ENCODE measurements around the gene ZIC2.

ZIC2 gene

DNA sequence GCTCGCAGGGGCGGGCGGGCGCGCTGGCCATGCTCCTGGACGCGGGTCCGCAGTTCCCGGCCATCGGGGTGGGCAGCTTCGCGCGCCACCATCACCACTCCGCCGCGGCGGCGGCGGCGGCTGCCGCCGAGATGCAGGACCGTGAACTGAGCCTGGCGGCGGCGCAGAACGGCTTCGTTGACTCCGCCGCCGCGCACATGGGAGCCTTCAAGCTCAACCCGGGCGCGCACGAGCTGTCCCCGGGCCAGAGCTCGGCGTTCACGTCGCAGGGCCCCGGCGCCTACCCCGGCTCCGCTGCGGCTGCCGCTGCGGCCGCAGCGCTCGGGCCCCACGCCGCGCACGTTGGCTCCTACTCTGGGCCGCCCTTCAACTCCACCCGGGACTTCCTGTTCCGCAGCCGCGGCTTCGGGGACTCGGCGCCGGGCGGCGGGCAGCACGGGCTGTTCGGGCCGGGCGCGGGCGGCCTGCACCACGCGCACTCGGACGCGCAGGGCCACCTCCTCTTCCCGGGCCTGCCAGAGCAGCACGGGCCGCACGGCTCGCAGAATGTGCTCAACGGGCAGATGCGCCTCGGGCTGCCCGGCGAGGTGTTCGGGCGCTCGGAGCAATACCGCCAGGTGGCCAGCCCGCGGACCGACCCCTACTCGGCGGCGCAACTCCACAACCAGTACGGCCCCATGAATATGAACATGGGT, 599 bp downstream of the ZIC2 start:
- DNase-seq (ENCODE audit: low read depth): no peak

GRCh38 chr13:99982731-99983498, 1.3 kb downstream of the ZIC2 start:
- TF ChIP-seq, protein P1, sequence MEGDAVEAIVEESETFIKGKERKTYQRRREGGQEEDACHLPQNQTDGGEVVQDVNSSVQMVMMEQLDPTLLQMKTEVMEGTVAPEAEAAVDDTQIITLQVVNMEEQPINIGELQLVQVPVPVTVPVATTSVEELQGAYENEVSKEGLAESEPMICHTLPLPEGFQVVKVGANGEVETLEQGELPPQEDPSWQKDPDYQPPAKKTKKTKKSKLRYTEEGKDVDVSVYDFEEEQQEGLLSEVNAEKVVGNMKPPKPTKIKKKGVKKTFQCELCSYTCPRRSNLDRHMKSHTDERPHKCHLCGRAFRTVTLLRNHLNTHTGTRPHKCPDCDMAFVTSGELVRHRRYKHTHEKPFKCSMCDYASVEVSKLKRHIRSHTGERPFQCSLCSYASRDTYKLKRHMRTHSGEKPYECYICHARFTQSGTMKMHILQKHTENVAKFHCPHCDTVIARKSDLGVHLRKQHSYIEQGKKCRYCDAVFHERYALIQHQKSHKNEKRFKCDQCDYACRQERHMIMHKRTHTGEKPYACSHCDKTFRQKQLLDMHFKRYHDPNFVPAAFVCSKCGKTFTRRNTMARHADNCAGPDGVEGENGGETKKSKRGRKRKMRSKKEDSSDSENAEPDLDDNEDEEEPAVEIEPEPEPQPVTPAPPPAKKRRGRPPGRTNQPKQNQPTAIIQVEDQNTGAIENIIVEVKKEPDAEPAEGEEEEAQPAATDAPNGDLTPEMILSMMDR (IDR thresholded peaks at IDR 0.05; ENCODE audit: control insufficient read depth, insufficient read depth, low read depth, low read length, missing control alignments): no peak
- no peak for DNase-seq (ENCODE audit: low read depth)
- H3K4me3 ChIP-seq (ENCODE audit: control insufficient read depth, low read depth, low read length): peak overlapping the region; percentile 75

More for the DNA sequence above, 599 bp downstream of the ZIC2 start:
- TF ChIP-seq, protein P1 (IDR thresholded peaks at IDR 0.05; ENCODE audit: control insufficient read depth, insufficient read depth, low read depth, low read length, missing control alignments): no peak
- H3K4me3 ChIP-seq (ENCODE audit: control insufficient read depth, low read depth, low read length): peak overlapping the region; percentile 75

- no peak for DNase-seq (ENCODE audit: low read depth)
- TF ChIP-seq, protein P1 (IDR thresholded peaks at IDR 0.05; ENCODE audit: control insufficient read depth, insufficient read depth, low read depth, low read length, missing control alignments): no peak
- H3K4me3 ChIP-seq (ENCODE audit: control insufficient read depth, low read depth, low read length): peak overlapping the region; percentile 75
Observed at GRCh38 chr13:99983499-99984401, 2.2 kb downstream of the ZIC2 start.

DNA sequence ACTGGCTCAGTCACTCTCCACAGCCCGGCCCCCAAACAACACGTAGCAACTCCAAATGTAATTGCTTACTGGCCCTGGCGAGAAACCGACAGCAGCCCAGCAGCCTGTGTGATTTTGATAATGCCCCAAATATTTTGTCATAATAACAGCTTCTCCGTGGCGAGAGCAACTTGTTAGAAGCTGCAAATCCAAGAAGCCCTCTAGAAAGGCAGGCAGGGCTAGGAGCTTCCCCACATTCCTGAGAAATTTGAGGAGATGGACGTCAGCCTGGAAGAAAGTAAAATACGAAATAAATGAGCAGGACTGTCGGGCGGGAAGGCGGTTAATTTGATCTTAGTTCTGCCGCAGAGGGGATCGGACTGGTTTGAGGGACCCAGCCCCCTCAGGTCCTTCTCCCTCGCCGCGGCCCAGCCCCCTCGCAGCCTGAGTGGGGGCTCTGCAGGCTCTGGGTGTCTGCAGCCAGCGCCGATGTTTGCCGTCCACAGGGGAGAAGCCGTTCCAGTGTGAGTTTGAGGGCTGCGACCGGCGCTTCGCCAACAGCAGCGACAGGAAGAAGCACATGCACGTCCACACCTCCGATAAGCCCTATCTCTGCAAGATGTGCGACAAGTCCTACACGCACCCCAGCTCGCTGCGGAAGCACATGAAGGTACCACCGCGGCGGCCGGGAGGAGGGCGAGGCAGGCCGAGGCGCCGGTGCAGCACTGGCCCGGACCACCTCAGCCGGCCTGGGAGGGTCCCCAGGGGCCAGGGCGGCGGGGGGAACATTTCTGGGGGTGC, 3.1 kb downstream of the ZIC2 start:
- no peak for DNase-seq (ENCODE audit: low read depth)
- H3K4me3 ChIP-seq (ENCODE audit: control insufficient read depth, low read depth, low read length): peak overlapping the region; percentile 75

GRCh38 chr13:99985241-99985874, 3.8 kb downstream of the ZIC2 start:
- no peak for DNase-seq (ENCODE audit: low read depth)
- TF ChIP-seq, protein P1 (IDR thresholded peaks at IDR 0.05; ENCODE audit: control insufficient read depth, insufficient read depth, low read depth, low read length, missing control alignments): no peak
- H3K4me3 ChIP-seq (ENCODE audit: control insufficient read depth, low read depth, low read length): peak overlapping the region; percentile 75

More for the DNA sequence above, 3.1 kb downstream of the ZIC2 start:
- TF ChIP-seq, protein P1 (IDR thresholded peaks at IDR 0.05; ENCODE audit: control insufficient read depth, insufficient read depth, low read depth, low read length, missing control alignments): no peak

All from AG09309 (cell line).